Vagina (tissue), 2 donors: ENCODE measurements around the gene OAT. TPM values are rescaled to one million over a fixed set of nuclear protein-coding genes. Genes with fewer than 3 reads are reported as not detected.
"Not testable (repeated sequence)": the region's sequence is repeated elsewhere in the genome, so short reads cannot be mapped to it uniquely, and the experiment has no call there.

Experiments
- DNase-seq, 2 donors: peaks; one replicate each; pipeline ENCODE4 v3.0.0-alpha.2; 2017; ENCODE audit errors: extremely low spot score in 2 of 2
- H3K27ac ChIP-seq: fragments of 200-600 bp; sonication (generic); one replicate; pipeline ENCODE4 v1.5.1; 2019
- H3K27me3 ChIP-seq: fragments of 200-600 bp; sonication (generic); one replicate; pipeline ENCODE4 v1.5.1; 2019
- H3K36me3 ChIP-seq, 2 donors: fragments of 200-600 bp; sonication (generic); one replicate each; pipeline ENCODE4 v1.5.1; 2017 to 2019
- H3K4me1 ChIP-seq: fragments of 200-600 bp; sonication (generic); one replicate; pipeline ENCODE4 v1.5.1; 2019
- H3K4me3 ChIP-seq, 2 donors: fragments of 200-600 bp; sonication (generic); 1 replicate in 1 of 2; 2 replicates in 1 of 2; pipeline ENCODE4 v1.5.1; 2016 to 2019
- H3K9me3 ChIP-seq: fragments of 200-600 bp; sonication (generic); one replicate; pipeline ENCODE4 v1.5.1; 2019
- CTCF ChIP-seq, 3 experiments: fragments of 450-650 bp in 2 of 3; fragments of 200-600 bp in 1 of 3; sonication (generic) in 1 of 3; IDR thresholded peaks; one replicate each; pipeline ENCODE4 v1.5.1; 2017 to 2019; ENCODE audit warnings: antibody characterized with exemption in 3 of 3, mild to moderate bottlenecking in 2 of 3, moderate library complexity in 2 of 3
- POLR2A ChIP-seq, 2 donors: fragments of 450-650 bp; IDR thresholded peaks; one replicate each; pipeline ENCODE4 v1.6.1; 2017; ENCODE audit warnings: antibody characterized with exemption in 2 of 2, mild to moderate bottlenecking in 2 of 2, moderate library complexity in 2 of 2
- POLR2AphosphoS5 ChIP-seq, 2 donors: sonication (generic); formaldehyde crosslinking; IDR thresholded peaks; one replicate each; pipeline ENCODE4 v1.9.0; 2017; ENCODE audit warnings: antibody characterized with exemption in 2 of 2, mild to moderate bottlenecking in 2 of 2, low read depth in 1 of 2; ENCODE audit not compliant: insufficient read depth in 1 of 2
- intact Hi-C: fragments of 100-400 bp; cut with DNase I; formaldehyde crosslinking; loops from one replicate; pipeline ENCODE4 v1.15.1; 2023
- total RNA-seq: library from RNA; depleted of rRNA; stranded (reverse); fragments of >200 nt; gene quantifications from one replicate; pipeline ENCODE4 v1.2.3, GENCODE V29; 2016

OAT gene
- total RNA-seq, 1 donor from 2014 or later = 83.2 TPM

GRCh38 chr10:124448696-124449169 is 30.0 kb upstream of the OAT start:
- intact Hi-C loops = no loop called here
- no peak for TF ChIP-seq CTCF (IDR thresholded peaks at IDR 0.05)
- no peak for TF ChIP-seq POLR2AphosphoS5 (IDR thresholded peaks at IDR 0.05; ENCODE audit: insufficient read depth in 1 of 2, low read depth in 1 of 2)
- no peak for TF ChIP-seq POLR2A (IDR thresholded peaks at IDR 0.05)
- H3K9me3 ChIP-seq = no peaks in the 10 kb centered on the region

GRCh38 chr10:124447751-124448466 is 29.2 kb upstream of the OAT start:
- Histone ChIP-seq H3K36me3 (no peaks in the 10 kb centered on the region), H3K27me3 (peaks cover 5% of the 10 kb centered on the region), H3K4me1 (peaks cover 37% of the 10 kb centered on the region), H3K27ac (no peak overlapping the region), H3K9me3 (no peaks in the 10 kb centered on the region), H3K4me3 (peak overlapping the region; percentile 8 to 33)
- no peak for DNase-seq
- intact Hi-C loops = no loop called here
- no peak for TF ChIP-seq POLR2A (IDR thresholded peaks at IDR 0.05)

More at GRCh38 chr10:124448696-124449169, 30.0 kb upstream of the OAT start:
- no peak for DNase-seq
- peaks cover 5% of the 10 kb centered on the region for H3K27me3 ChIP-seq
- no peak overlapping the region for H3K27ac ChIP-seq
- no peaks in the 10 kb centered on the region for H3K36me3 ChIP-seq
- peak overlapping the region in 1 of 2 donors; percentile 30 for H3K4me3 ChIP-seq
- peaks cover 37% of the 10 kb centered on the region for H3K4me1 ChIP-seq

- no peak for DNase-seq
- Histone ChIP-seq H3K4me1 (peaks cover 37% of the 10 kb centered on the region), H3K9me3 (no peaks in the 10 kb centered on the region), H3K36me3 (no peaks in the 10 kb centered on the region), H3K27ac (no peak overlapping the region), H3K4me3 (peak overlapping the region; percentile 8 to 33), H3K27me3 (peaks cover 5% of the 10 kb centered on the region)
- intact Hi-C loops = no loop called here
- TF ChIP-seq POLR2AphosphoS5 (IDR thresholded peaks at IDR 0.05; ENCODE audit: insufficient read depth in 1 of 2, low read depth in 1 of 2) (no peak), CTCF (IDR thresholded peaks at IDR 0.05) (no peak), POLR2A (IDR thresholded peaks at IDR 0.05) (no peak)
Observed at GRCh38 chr10:124446830-124447750, 28.4 kb upstream of the OAT start.

GRCh38 chr10:124441694-124442093 is 23.0 kb upstream of the OAT start:
- H3K4me1 ChIP-seq, H3K4me3 ChIP-seq, H3K27ac ChIP-seq, intact Hi-C loops, H3K9me3 ChIP-seq, H3K27me3 ChIP-seq, DNase-seq, H3K36me3 ChIP-seq: not testable (repeated sequence)

GRCh38 chr10:124436191-124436638 is 17.5 kb upstream of the OAT start:
- DNase-seq = no peak
- no peaks in the 10 kb centered on the region for H3K27me3 ChIP-seq
- no peaks in the 10 kb centered on the region for H3K36me3 ChIP-seq
- peaks cover 6% of the 10 kb centered on the region for H3K4me1 ChIP-seq
- no peak overlapping the region for H3K27ac ChIP-seq
- H3K4me3 ChIP-seq = no peak overlapping the region
- no peaks in the 10 kb centered on the region for H3K9me3 ChIP-seq
- TF ChIP-seq POLR2AphosphoS5 (IDR thresholded peaks at IDR 0.05; ENCODE audit: insufficient read depth in 1 of 2, low read depth in 1 of 2) = no peak
- TF ChIP-seq CTCF (IDR thresholded peaks at IDR 0.05) = no peak
- TF ChIP-seq POLR2A (IDR thresholded peaks at IDR 0.05) = no peak
- intact Hi-C loops = no loop called here

- intact Hi-C loops, H3K9me3 ChIP-seq, H3K27ac ChIP-seq, H3K4me1 ChIP-seq, H3K36me3 ChIP-seq, H3K4me3 ChIP-seq, DNase-seq, H3K27me3 ChIP-seq: not testable (repeated sequence)
Observed at GRCh38 chr10:124435683-124436082, 17.0 kb upstream of the OAT start.
